HG03108 (cell line): Measurements from ENCODE around the gene CHRNA4.
"Not testable (repeated sequence)": the region's sequence is repeated elsewhere in the genome, so short reads cannot be mapped to it uniquely, and the experiment has no call there.

ENCODE experiments used
- ATAC-seq: cut with Tn5 transposase; IDR thresholded peaks from one replicate; pipeline ENCODE4 v1.9.1; 2021; ENCODE audit warnings: moderate library complexity; ENCODE audit not compliant: unreplicated experiment

The CHRNA4 gene

GRCh38 chr20:63398744-63399514, 37.8 kb upstream of the CHRNA4 start:
- ATAC-seq: no peak

DNA sequence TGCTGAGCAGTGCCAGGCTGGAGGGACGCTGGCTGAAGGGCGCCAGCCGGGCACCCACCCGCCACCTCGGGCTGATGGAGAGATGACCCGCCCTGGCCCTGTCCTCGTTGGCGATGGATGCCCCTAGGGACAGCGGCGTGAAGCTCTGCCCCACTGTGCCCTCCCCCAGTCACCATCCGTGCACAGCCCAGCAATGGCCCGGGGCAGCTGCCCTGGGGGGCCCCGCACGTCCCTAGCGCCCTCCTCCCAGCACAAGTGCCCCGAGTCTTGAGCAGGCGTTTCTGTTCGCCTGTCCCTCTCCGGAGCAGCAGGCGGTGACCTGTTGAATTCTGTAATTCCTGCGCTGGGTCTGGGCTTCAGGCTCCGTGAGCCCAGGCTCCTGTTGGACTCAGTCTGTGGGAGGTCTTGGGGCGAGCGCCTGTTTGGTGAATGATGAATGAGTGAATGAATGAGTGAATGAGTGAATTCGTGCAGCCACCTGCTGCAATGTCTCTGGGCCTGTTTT, 36.8 kb upstream of the CHRNA4 start:
- no peak for ATAC-seq

DNA sequence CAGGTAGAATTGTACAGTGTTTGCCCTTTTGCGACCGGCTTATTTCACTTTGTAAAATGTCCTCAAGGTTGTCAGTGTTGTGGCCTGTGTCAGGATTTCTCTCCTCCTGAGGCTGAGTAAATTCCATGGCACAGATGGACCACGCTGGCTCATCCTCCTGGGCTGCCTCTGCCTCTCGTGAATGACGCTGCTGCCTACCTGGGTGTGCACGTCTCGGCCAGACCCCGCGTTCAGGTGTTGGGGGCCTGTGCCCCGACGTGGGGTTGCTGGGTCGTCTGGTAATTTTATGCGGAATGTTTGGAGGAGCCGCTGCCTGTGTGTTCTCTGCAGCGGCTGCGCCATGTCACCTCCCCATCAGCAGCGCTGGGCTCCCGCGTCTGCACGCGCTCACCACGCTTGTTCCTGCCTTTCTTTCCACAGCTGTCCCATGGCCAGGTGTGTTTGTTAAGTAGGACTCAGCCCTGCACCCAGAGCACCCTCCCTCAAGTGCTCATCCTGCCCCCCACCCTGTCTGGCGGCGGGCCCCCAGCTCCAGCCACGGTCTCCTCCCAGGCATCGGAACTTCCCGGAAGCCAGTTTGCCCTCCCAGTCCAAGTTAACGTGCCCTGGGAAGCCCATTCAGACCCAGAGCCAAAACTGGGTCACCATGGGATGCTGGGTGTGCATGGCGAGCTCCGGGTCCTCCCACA, 36.1 kb upstream of the CHRNA4 start:
- no peak for ATAC-seq

DNA sequence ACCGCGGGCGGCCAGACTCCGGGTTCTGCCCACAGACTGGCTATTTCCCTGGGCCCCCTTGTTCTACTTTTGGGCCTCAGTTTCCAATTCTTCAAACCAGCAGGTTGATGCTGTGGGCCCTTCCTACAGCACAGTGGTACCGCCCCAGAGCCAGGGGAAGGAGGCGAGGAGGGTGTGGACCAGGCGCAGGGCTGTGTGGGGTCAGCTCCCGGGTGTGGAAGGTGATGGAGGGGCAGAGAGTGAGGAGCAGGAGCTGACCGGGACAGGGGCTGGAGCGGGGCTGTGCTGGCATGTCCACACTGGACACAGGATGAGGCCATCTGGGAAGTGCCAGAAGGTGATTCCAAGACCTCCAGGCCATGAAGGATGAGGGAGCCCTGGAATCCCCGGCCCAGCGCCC, 35.2 kb upstream of the CHRNA4 start:
- no peak for ATAC-seq

DNA sequence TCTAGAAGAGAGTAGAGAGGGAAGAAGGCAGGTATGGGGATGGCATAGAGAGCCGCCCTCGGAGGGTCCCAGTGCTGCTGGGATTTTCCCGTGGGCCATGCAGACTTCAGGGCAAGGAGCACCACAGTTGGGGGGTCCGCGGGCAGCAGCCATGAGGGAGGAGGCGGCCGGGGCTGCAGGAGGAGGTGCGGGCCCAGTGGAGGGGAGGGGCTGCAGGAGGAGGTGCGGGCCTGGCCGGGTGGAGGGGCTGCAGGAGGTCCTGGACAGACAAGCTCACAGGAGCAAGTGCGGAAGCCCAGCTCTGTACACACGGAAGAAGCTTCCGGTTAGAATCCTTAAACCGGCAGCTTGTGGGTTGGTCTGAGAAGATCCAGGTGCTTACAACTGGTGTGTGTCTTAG, 34.6 kb upstream of the CHRNA4 start:
- ATAC-seq: no peak

DNA sequence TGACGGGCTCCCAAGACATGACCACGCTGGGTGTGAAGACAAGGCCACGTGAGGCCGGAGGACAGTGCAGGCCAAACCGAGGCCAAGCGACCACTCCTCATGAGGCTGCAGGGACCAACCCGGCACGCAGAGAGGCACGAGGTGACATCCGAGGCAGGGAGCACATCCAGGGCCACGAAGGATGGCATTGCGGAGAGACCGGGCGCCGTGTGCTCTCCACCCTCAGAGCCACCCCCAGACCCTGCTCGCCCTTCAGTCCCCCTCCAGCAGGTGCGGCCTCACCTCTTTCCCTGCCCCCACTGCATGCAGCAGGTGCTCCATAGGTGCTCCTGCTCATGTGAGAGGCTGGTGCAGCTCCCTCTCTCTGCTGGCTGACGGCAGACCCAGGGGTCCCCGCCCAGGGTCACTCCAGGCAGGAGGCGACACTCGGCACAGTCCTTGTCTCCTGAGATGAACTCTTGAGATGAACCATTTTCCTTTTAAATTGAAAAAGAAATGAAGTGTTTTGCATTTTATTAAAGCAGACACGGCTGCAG, 33.8 kb upstream of the CHRNA4 start:
- no peak for ATAC-seq

DNA sequence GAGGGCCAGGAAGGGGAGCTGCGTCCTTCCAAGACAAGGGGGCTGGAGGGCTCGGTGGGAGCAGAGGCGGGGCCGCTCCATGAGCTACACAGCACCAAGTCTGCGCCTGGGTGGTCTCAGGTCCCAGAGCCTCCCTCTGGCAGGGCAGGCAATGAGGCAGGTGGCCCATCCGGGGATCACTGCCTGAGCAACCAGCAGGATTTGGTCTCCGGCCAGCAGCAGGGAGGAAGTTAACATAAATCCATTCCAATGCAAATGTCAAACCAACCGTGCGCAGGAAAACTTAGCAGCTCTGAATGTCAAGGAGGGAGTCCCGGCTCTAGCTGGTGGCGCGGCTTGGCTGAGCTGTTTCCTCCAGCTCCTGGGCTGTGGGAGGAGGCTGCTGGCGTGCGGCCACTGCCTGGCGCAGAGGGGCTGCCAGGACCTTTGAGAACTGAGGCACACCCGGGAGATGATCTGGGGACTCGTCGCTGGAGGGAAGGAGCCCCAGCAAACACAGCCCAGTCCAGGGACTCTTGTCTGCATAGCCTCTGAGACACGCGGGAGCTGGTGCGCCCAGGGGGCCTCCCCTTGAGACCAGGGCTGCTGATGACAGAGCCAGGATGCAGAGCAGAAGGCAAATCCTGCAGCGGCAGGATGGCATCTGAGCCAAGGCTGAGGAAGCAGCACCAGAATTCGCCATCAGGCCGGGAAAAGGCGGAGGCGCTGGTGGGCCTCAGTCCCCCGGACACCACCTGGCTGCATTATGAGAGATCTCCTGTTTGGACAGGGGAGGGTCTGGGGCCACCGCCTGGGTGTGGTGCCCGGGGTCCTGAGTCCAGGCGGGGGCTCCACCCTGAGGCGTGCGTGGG, 33.1 kb upstream of the CHRNA4 start:
- ATAC-seq: no peak

GRCh38 chr20:63393566-63393965, 32.4 kb upstream of the CHRNA4 start:
- no peak for ATAC-seq

GRCh38 chr20:63392465-63393365, 31.6 kb upstream of the CHRNA4 start:
- no peak for ATAC-seq

GRCh38 chr20:63387917-63388316, 26.8 kb upstream of the CHRNA4 start:
- no peak for ATAC-seq

DNA sequence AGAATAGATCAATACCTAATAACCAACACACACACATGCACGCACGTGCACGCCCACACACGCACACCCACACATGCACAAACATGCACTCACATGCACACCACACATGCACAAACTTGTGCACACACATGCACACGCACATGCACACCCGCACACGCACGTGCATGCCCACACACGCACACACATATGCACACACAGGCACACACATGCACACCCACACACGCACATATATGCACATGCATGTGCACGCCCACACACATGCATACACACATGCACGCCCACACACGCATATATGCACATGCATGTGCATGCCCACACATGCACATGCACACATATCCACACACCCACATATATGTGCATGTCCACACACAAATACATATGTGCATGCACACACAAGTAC, 26.2 kb upstream of the CHRNA4 start:
- ATAC-seq: no peak

DNA sequence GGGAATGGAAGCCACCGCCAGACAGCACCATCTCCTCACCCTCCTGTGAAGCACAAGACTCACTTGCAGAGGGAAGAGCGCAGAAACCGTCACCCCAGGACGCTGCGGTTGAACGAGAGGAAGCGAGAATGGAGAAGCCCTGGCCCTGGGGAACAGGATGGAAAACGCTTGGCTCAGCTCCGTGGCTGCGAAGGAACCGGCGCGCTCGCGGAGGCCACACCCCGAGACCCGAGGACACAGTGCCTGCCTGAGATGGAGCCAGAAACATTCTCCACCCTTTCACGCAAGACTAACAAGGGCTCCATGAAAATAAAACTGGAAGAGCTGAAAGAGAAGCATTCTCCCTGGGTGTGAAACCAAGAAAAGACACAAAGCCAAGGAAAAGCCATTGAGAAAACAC, 25.3 kb upstream of the CHRNA4 start:
- ATAC-seq: no peak

DNA sequence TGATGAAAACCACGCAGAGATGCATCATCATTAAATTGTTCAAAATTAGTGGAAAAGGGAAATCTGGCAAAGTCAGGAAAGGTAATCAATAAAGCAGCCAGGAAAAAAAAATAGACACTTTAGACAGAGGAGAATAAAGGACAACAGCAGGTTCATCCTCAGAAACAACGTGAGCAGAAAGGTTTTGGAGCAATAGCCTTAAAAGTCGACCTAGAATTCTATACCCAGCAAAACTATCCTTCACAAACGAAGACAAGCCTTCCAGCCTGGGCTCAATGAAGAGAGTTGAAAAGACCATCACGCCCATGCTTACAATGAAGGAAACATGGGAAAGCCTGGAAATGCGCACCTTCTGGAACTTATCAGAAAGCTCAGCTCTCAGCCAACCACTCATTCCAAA, 24.7 kb upstream of the CHRNA4 start:
- ATAC-seq: no peak

- ATAC-seq: no peak
Observed at GRCh38 chr20:63384336-63384735, 23.2 kb upstream of the CHRNA4 start.

DNA sequence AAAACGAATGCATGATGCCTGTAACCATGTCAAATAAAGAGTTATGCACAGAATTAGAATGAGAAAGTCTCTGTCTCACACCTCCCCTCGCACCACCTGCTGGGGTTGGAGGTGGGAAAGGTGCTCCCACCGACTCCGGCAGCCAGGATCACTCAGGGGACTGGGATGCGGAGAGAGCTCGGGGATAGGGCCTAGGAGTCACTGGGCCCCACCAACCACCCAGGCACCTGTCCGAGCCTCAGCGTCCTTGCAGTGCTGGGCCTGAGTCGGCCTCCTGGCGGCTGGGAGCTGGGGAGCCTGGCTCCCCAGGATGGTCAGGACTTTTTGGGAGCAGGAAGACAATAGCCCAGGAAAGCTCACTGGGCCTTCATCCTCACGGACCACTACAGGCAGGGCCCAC, 22.4 kb upstream of the CHRNA4 start:
- ATAC-seq: no peak

DNA sequence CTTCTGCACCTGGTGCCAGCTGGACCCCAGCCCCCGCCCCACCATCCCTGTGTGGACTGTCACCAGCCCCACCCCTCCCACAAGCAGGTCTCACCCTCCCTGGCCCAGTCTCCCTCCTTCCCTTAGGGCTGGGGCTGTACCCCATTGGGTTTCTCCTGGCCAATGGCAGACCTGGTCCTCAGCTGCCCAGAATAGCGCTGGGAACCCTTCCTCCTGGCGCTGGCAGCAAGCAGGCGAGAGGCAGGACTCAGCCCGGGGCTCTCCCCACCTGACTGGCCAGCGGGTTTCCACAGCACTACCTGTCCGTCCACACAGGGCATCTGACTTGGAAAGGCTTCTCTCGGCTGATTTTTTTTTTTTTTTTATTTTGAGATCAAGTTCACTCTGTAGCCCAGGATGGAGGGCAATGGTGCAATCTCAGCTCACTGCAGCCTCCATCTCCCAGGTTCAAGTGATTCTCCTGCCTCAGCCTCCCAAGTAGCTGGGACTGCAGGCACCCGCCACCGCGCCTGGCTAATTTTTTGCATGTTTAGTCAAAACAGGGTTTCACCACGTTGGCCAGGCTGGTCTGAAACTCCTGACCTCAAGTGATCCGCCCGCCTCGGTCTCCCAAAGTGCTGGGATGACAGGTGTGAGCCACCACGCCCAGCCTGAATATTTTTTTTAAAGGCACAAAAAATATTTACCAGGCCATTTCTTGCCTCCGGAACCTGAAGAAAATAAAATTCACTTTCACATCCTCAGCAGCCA, 21.6 kb upstream of the CHRNA4 start:
- no peak for ATAC-seq

DNA sequence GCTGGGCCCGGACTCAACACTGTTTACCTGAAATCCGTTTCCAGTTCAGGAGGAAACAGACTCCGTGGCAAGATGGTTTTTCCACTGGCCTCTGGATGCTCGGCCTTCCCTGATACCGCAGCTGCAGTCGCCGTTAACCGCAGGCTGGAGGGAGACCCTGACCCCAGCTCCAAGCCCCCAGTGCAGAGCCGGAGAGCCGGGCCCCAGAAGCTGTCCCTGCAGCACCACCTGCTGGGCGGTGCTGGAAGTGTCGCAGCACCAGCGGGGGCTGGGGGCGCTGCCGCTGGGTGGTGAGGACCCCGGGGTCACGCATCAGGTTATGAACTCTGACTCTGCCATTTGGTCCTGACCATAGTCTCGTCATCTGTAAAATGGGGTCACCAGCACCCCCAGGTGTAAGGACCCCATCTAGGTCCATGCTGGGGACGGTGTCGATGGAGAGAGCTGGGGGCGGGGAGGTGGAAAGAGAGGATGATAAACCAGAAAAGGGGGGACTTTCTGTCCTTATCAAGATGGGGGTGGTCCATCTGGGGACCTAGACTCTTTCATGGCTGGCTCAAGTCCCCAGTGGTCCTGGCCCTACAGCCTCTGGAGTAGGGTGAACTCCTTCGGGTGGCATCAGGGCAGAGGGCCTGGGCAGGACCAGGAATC, 20.8 kb upstream of the CHRNA4 start:
- no peak for ATAC-seq

DNA sequence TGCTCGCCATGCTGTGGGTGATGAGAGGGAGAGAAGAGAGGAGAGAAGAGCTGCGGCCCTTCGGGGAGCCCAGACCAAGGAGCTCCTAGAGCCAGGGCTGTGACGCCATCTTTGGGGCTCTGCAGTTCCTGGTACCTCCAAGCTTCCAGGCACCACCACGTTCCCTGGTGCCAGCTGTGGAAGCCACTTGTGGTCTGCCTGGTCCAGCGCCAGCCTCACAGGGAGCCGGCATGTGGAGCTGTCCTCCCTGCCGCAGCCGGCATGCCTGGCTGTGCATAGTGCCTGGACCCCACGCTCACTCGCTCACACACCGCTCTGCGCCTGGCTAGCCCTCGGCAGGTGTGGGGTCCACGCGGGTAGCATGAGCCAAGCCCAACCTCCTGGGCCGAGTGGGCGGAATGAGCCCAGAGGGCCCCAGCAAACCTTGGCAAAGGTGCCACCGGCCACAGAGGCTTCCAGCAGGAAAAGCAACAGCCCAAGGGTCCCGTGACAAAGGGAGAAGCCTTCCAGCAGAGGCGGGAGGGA, 19.3 kb upstream of the CHRNA4 start:
- no peak for ATAC-seq

DNA sequence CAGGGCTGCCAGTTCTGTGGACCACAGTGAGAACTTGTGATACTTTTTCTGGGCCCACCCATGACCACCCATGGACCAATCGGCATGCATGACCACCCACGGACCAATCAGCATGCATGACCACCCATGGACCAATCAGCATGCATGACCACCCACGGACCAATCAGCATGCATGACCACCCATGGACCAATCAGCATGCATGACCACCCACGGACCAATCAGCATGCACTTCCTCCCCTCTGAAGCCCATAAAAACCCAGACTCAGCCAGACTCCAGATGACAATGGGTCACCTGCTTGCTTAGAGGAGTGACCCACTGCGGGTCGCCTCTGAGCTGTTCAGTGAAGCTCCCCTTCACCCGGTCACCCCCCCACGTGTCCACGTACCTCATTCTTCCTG, 18.7 kb upstream of the CHRNA4 start:
- ATAC-seq: not testable (repeated sequence)
